GM12864 (cell line): Measurements from ENCODE around the gene HORMAD1.
A peak's percentile ranks its signal among the peaks of the same experiment; 100 is the strongest.
"Not testable (repeated sequence)": the region's sequence is repeated elsewhere in the genome, so short reads cannot be mapped to it uniquely, and the experiment has no call there.

Experiments used
- DNase-seq: peaks from one replicate; pipeline ENCODE4 v3.0.0-alpha.2; 2011; ENCODE audit warnings: low read depth
- H3K4me3 ChIP-seq: 2 replicates; pipeline ENCODE4 v1.5.1; 2011; ENCODE audit warnings: mild to moderate bottlenecking, low read depth, low read length, control low read depth
- TF ChIP-seq, protein P1 (sequence below): IDR thresholded peaks from 2 replicates; pipeline ENCODE4 v1.5.1; 2011; ENCODE audit warnings: low read depth, mild to moderate bottlenecking, moderate library complexity, low read length, control low read depth, inconsistent platforms; ENCODE audit errors: missing control alignments

The HORMAD1 gene, protein sequence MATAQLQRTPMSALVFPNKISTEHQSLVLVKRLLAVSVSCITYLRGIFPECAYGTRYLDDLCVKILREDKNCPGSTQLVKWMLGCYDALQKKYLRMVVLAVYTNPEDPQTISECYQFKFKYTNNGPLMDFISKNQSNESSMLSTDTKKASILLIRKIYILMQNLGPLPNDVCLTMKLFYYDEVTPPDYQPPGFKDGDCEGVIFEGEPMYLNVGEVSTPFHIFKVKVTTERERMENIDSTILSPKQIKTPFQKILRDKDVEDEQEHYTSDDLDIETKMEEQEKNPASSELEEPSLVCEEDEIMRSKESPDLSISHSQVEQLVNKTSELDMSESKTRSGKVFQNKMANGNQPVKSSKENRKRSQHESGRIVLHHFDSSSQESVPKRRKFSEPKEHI

DNA sequence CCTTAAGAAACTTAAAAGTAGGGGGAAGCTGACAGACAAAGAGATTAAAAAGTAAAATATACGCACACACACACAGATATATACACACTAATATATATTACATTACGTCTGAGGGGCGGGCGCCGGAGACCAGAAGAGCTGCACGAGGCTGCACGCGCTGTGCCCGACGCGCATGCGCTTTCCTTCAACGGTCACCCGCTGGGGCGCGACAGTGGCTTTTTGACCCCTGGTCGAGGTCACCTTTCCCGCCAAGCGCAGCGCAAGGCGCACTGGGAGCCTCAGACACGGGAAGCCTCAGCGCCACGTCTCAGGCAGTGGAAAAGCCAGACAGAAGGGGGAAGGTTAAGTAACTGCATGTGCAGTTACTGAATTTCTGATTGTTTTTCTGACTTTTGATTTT, at the start of gene HORMAD1:
TSS of gene HORMAD1 (minus strand) at position 193 of the 400 bp plus-strand sequence. CDS start 1,390 bp downstream, outside the sequence.
- H3K4me3 ChIP-seq, result no peak within 1 kb of the TSS
- TF ChIP-seq, protein P1, sequence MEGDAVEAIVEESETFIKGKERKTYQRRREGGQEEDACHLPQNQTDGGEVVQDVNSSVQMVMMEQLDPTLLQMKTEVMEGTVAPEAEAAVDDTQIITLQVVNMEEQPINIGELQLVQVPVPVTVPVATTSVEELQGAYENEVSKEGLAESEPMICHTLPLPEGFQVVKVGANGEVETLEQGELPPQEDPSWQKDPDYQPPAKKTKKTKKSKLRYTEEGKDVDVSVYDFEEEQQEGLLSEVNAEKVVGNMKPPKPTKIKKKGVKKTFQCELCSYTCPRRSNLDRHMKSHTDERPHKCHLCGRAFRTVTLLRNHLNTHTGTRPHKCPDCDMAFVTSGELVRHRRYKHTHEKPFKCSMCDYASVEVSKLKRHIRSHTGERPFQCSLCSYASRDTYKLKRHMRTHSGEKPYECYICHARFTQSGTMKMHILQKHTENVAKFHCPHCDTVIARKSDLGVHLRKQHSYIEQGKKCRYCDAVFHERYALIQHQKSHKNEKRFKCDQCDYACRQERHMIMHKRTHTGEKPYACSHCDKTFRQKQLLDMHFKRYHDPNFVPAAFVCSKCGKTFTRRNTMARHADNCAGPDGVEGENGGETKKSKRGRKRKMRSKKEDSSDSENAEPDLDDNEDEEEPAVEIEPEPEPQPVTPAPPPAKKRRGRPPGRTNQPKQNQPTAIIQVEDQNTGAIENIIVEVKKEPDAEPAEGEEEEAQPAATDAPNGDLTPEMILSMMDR, result no peak
- DNase-seq, result no peak

- not testable (repeated sequence) for DNase-seq
Observed at GRCh38 chr1:150767704-150768103, 47.0 kb upstream of the HORMAD1 start.

DNA sequence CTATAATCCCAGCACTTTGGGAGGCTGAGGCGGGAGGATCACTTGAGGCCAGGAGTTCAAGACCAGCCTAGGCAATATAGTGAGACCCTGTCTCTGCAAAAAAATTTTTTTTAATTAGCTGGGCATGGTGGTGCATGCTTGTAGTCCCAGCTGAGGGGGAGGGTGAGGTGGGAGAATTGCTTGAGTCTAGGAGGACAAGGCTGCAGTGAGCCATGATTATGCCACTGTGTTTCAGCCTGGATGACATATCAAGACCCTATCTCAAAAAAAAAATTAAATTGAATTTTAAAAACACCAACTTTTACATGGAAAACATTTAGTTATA, 45.2 kb upstream of the HORMAD1 start:
- H3K4me3 ChIP-seq, result not testable (repeated sequence)

More at GRCh38 chr1:150767704-150768103, 47.0 kb upstream of the HORMAD1 start:
- H3K4me3 ChIP-seq, result not testable (repeated sequence)

GRCh38 chr1:150765296-150765976, 44.7 kb upstream of the HORMAD1 start, which contains the start of gene CTSS:
TSS of gene CTSS (minus strand) at chr1:150765778. CDS start at chr1:150764763, 1,015 bp downstream.
- peak within 1 kb of the TSS; percentile 65 for H3K4me3 ChIP-seq
- DNase-seq, result peak; percentile 88
- TF ChIP-seq, protein P1, result no peak

More for the DNA sequence above, 45.2 kb upstream of the HORMAD1 start:
- DNase-seq, result not testable (repeated sequence)

DNA sequence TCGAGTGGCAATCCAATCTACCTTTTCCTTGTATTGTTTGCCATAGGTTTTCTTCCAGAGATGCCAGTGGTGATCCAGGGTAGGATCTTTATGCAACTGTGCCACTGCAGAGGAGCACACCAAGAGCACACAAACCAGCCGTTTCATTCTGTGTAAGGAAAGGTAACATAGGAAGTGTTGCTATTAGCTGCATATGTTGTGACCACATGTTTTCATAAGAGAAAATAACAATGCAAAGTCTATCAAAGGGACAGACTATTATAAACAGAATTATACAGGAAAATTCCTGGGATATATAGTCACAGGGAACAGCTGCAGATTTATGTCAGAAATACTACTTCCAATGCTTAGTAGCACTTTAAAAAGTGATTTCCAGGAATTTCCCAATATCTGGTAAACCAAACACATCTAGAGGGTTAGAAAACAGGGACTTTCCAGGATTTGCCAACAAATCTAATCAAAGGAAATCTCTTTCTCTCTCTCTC, 44.0 kb upstream of the HORMAD1 start:
- TF ChIP-seq, protein P1, result no peak
- peak overlapping the region; percentile 65 for H3K4me3 ChIP-seq

GRCh38 chr1:150763018-150763417, 42.3 kb upstream of the HORMAD1 start:
- TF ChIP-seq, protein P1, result no peak
- no peak for DNase-seq
- H3K4me3 ChIP-seq, result no peak overlapping the region

More for the DNA sequence above, 44.0 kb upstream of the HORMAD1 start:
- DNase-seq, result no peak

DNA sequence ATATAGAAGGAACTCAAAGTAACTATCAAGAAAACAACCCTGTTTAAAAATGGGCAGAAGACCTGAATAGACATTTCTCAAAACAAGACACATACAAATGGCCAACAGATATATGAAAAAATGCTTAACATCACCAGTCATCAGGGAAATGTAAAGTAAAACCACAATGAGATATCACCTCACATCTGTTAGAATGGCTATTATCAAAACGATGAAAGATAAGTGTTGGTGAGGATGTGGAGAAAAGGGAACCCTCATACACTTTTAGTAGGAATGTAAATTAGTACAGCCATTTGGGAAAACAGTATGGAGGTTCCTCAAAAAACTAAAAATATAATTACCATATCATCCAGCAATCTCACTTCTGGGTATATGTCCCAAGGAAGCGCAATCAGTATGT, 41.9 kb upstream of the HORMAD1 start:
- no peak overlapping the region for H3K4me3 ChIP-seq

More for the DNA sequence above, 41.9 kb upstream of the HORMAD1 start:
- TF ChIP-seq, protein P1, result no peak
- no peak for DNase-seq
